Skeletal muscle satellite cell (primary cell): ENCODE data around the gene POLR3C. TPM values are rescaled to one million over a fixed set of nuclear protein-coding genes. Genes with fewer than 3 reads are reported as not detected.
"Not testable (repeated sequence)": the region's sequence is repeated elsewhere in the genome, so short reads cannot be mapped to it uniquely, and the experiment has no call there.

Experiments
- H3K27me3 ChIP-seq: 2 replicates; pipeline ENCODE4 v1.7.0; 2013; ENCODE audit warnings: low read length; ENCODE audit not compliant: control insufficient read depth, insufficient read depth
- H3K36me3 ChIP-seq: 2 replicates; pipeline ENCODE4 v1.7.0; 2013; ENCODE audit warnings: mild to moderate bottlenecking, control low read depth, low read length; ENCODE audit not compliant: insufficient read depth
- H3K4me1 ChIP-seq: 2 replicates; pipeline ENCODE4 v1.7.0; 2013; ENCODE audit warnings: low read length; ENCODE audit not compliant: control insufficient read depth, insufficient read depth
- H3K4me2 ChIP-seq: 2 replicates; pipeline ENCODE4 v1.7.0; 2013; ENCODE audit warnings: mild to moderate bottlenecking, low read length
- H3K4me3 ChIP-seq: 2 replicates; pipeline ENCODE4 v1.7.0; 2013; ENCODE audit warnings: low read length
- H3K9ac ChIP-seq: 2 replicates; pipeline ENCODE4 v1.7.0; 2013; ENCODE audit warnings: mild to moderate bottlenecking, low read depth, low read length, moderate library complexity
- H3K9me3 ChIP-seq: replicated peaks from 2 replicates; pipeline ENCODE4 v1.7.0; 2013; ENCODE audit warnings: mild to moderate bottlenecking, control low read depth, low read length
- total RNA-seq: library from RNA; depleted of rRNA; stranded (reverse); fragments of >200 nt; gene quantifications from 2 replicates; pipeline ENCODE4 v1.2.3, GENCODE V29; 2012; rRNA removed

POLR3C gene, protein sequence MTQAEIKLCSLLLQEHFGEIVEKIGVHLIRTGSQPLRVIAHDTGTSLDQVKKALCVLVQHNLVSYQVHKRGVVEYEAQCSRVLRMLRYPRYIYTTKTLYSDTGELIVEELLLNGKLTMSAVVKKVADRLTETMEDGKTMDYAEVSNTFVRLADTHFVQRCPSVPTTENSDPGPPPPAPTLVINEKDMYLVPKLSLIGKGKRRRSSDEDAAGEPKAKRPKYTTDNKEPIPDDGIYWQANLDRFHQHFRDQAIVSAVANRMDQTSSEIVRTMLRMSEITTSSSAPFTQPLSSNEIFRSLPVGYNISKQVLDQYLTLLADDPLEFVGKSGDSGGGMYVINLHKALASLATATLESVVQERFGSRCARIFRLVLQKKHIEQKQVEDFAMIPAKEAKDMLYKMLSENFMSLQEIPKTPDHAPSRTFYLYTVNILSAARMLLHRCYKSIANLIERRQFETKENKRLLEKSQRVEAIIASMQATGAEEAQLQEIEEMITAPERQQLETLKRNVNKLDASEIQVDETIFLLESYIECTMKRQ
- 44.9 and 47.0 TPM in 2 replicates for total RNA-seq

DNA sequence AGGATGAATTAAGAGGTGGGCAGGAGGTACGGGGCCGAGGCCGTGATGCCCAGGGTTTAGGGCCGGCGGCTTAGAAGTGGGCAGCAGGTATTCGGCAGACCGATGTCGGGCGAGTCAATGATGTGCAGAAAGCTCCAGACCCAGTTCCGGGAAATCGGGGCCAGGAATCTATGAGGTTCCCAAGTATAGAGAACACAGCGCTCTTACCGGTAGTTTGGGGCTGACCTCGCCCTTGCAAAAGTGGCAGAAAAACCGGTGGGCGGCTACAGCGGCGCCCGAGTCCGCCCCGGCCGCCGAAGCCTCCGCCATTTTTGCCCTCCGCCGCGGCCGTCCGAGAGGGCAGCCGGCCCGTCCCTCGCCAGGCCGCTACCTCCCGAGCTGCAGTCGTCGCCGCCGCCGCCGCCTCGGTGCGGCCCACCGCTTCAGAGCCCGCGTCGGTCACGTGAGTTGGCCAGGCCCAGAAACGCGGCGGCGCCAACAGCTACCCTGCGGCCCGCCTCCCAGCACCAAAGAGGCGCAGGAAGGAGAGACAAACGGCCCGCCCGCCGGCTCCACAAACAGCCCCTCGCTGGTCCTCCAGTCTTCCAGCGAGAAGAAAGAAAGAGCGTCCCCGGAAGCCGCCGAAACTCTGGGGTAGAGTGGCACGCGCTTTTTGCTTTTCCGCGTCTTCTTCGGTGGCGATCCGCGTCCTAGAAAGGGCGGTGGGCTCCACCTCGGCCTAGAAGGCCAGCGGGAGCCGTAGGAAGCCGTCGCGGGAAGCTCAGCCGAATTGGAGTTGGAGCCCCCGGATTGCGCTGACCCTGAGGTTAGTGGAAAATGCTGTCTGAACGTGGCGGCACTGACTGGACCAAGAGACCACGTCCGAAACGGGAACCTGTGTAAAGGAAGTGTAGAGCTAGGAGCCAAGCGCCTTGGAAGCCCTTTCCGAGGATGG lies at the start of gene POLR3C, which contains the start of gene RNF115:
Gene POLR3C (plus strand): TSS at position 636 of the 934 bp plus-strand sequence. CDS start 1,577 bp downstream, outside the sequence.
Gene RNF115 (minus strand): TSS at position 531 of the 934 bp plus-strand sequence. CDS start 222 bp downstream, at position 309.
- Histone ChIP-seq H3K4me2 (peak within 1 kb of the TSS; percentile 92), H3K36me3 (peaks cover 29% of the 10 kb centered on the region), H3K27me3 (no peaks in the 10 kb centered on the region), H3K4me1 (peaks cover 10% of the 10 kb centered on the region), H3K9me3 (no peaks in the 10 kb centered on the region), H3K4me3 (peak within 1 kb of the TSS; percentile 99), H3K9ac (peak within 1 kb of the TSS; percentile 98)

- Histone ChIP-seq H3K36me3 (peaks cover 10% of the 10 kb centered on the region), H3K4me3 (no peak overlapping the region), H3K9ac (no peak overlapping the region), H3K4me2 (no peak overlapping the region), H3K4me1 (peaks cover 7% of the 10 kb centered on the region), H3K27me3 (no peaks in the 10 kb centered on the region), H3K9me3 (no peaks in the 10 kb centered on the region)
These were observed 46.4 kb upstream of the POLR3C start for GRCh38 chr1:145777357-145778145.

DNA sequence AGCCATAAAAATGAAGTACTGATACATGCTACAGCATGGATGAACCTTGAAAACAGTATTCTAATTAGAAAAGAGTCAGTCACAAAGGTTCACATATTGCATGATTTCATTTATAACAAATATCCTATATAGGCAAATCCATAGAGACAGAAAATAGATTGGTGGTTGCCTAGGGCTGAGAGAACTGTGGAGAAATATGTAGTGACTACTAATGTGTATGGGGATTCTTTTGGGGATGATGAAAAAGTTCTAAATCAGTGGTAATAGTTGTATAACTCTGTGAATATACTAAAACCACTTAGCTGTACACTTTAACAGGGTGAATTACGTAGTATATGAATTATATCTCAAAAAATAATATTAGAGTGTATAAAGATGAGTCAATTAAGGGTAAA lies 45.9 kb upstream of the POLR3C start:
- Histone ChIP-seq H3K4me2 (no peak overlapping the region), H3K9ac (no peak overlapping the region), H3K27me3 (no peaks in the 10 kb centered on the region)

DNA sequence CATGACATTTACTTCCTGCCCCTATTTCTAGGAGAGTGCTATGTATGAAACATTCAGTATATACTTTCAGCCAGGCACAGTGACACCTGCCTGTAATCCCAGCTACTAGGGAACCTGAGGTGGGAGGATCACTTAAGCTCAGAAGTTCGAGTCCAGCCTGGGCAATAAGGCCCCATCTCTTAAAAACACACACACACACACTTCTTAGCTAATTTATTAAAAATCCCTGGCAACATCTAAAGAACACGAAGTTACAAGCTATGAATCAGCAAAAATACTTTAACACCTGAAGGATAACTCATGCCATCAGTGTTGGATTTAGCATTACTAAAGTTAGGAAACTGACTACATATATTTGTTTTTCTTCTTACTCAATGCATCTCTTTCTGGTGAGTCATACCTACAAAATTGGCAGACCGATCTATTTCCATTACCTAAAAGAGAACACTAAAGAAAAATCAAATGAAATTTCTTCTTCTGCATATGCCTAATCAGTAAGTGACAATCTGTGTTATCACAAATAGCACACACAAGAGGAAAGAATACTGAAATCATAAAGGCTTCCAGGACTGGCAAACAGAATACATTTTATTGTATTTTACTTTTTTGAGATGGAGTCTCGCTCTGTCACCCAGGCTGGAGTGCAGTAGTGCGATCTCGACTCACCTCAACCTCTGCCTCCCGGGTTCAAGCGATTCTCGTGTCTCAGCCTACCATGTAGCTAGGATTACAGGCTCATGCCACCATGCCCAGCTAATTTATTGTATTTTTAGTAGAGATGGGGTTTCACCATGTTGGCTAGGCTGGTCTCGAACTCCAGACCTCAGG lies 41.5 kb upstream of the POLR3C start:
- no peaks in the 10 kb centered on the region for H3K9me3 ChIP-seq
- H3K36me3 ChIP-seq, result peaks cover 12% of the 10 kb centered on the region
- H3K4me3 ChIP-seq, result no peak overlapping the region
- H3K4me1 ChIP-seq, result peaks cover 24% of the 10 kb centered on the region
- no peaks in the 10 kb centered on the region for H3K27me3 ChIP-seq
- peak overlapping the region; percentile 38 for H3K9ac ChIP-seq
- peak overlapping the region; percentile 68 for H3K4me2 ChIP-seq

More for the DNA sequence above, 45.9 kb upstream of the POLR3C start:
- peaks cover 13% of the 10 kb centered on the region for H3K4me1 ChIP-seq
- peaks cover 9% of the 10 kb centered on the region for H3K36me3 ChIP-seq
- no peaks in the 10 kb centered on the region for H3K9me3 ChIP-seq
- H3K4me3 ChIP-seq, result no peak overlapping the region

- Histone ChIP-seq H3K27me3 (no peaks in the 10 kb centered on the region), H3K4me3 (no peak overlapping the region), H3K4me1 (peaks cover 24% of the 10 kb centered on the region), H3K9ac (no peak overlapping the region), H3K9me3 (no peaks in the 10 kb centered on the region), H3K4me2 (no peak overlapping the region), H3K36me3 (peaks cover 17% of the 10 kb centered on the region)
These were observed 39.6 kb upstream of the POLR3C start for GRCh38 chr1:145784409-145784808.

- peaks cover 24% of the 10 kb centered on the region for H3K4me1 ChIP-seq
- H3K4me3 ChIP-seq, result no peak overlapping the region
- H3K9ac ChIP-seq, result no peak overlapping the region
- H3K4me2 ChIP-seq, result no peak overlapping the region
- H3K9me3 ChIP-seq, result no peaks in the 10 kb centered on the region
- H3K27me3 ChIP-seq, result no peaks in the 10 kb centered on the region
- H3K36me3 ChIP-seq, result peaks cover 17% of the 10 kb centered on the region
These were observed 38.5 kb upstream of the POLR3C start for GRCh38 chr1:145785547-145785946.

DNA sequence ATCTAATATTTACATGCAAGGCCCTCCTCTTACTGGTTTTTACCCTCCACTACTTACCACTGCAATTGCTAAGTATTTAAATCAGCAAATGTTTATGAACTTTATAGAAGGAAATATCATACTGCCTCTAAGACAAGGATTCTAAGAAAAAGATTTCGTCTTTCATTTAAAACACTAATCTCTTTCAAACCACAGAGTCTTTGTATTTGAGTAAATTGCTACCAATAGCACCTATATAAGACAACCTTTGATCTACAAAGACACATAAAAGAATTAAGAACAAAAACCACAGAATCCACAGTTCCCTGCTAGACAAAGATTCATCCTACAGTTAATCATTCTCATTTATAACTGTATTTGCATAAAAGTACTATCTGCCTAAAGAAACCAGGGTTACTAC lies 37.7 kb upstream of the POLR3C start:
- H3K36me3 ChIP-seq, result peaks cover 17% of the 10 kb centered on the region
- H3K9ac ChIP-seq, result no peak overlapping the region
- H3K4me2 ChIP-seq, result no peak overlapping the region
- H3K27me3 ChIP-seq, result no peaks in the 10 kb centered on the region
- peaks cover 24% of the 10 kb centered on the region for H3K4me1 ChIP-seq
- no peak overlapping the region for H3K4me3 ChIP-seq
- H3K9me3 ChIP-seq, result no peaks in the 10 kb centered on the region

DNA sequence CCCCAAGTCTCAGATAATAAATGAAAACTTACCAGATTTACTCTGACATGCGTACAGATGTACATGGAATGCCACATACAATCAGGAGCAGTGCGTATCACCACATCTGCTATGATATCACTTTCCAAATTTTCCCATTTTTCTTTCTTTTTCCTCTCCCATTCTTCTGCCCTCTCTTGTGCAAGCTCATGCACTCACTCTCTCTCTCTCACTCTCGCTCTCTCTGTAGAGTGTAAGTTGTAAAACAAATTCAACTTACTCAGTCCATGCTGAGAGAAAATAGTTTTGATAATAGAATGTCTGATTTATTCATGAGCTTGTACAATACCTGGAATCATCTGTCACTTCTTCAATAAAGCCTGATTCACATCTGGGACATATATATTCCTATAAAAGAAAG lies 35.4 kb upstream of the POLR3C start:
- Histone ChIP-seq H3K36me3 (peaks cover 17% of the 10 kb centered on the region), H3K9me3 (no peaks in the 10 kb centered on the region), H3K4me2 (no peak overlapping the region), H3K27me3 (no peaks in the 10 kb centered on the region), H3K4me3 (no peak overlapping the region), H3K9ac (no peak overlapping the region), H3K4me1 (peaks cover 11% of the 10 kb centered on the region)

GRCh38 chr1:145791860-145792259 lies 32.1 kb upstream of the POLR3C start:
- H3K9ac ChIP-seq, H3K4me3 ChIP-seq, H3K9me3 ChIP-seq, H3K27me3 ChIP-seq, H3K4me2 ChIP-seq, H3K4me1 ChIP-seq: not testable (repeated sequence)
- H3K36me3 ChIP-seq, result peaks cover 11% of the 10 kb centered on the region

- no peaks in the 10 kb centered on the region for H3K27me3 ChIP-seq
- H3K4me2 ChIP-seq, result no peak overlapping the region
- no peak overlapping the region for H3K4me3 ChIP-seq
- H3K9me3 ChIP-seq, result peaks cover 5% of the 10 kb centered on the region
- peaks cover 11% of the 10 kb centered on the region for H3K36me3 ChIP-seq
- H3K4me1 ChIP-seq, result no peaks in the 10 kb centered on the region
- no peak overlapping the region for H3K9ac ChIP-seq
These were observed 31.5 kb upstream of the POLR3C start for GRCh38 chr1:145792484-145792883.
